Measurements from ENCODE around the gene TK2.
"Not testable (repeated sequence)": the region's sequence is repeated elsewhere in the genome, so short reads cannot be mapped to it uniquely, and the experiment has no call there.

TK2 gene

DNA sequence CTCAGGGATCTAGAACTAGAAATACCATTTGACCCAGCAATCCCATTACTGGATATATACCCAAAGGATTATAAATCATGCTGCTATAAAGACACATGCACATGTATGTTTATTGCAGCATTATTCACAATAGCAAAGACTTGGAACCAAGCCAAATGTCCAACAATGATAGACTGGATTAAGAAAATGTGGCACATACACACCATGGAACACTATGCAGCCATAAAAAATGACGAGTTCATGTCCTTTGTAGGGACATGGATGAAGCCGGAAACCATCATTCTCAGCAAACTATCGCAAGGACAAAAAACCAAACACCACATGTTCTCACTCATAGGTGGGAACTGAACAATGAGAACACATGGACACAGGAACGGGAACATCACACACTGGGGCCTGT, 48.4 kb downstream of the TK2 start:
- FAIRE-seq = not testable (repeated sequence)

DNA sequence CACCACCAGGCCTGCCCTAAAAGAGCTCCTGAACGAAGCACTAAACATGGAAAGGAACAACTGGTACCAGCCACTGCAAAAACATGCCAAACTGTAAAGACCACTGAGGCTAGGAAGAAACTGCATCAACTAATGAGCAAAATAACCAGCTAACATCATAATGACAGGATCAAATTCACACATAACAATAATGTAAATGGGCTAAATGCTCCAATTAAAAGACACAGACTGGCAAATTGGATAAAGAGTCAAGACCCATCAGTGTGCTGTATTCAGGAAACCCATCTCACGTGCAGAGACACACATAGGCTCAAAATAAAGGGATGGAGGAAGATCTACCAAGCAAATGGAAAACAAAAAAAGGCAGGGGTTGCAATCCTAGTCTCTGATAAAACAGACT, 52.0 kb downstream of the TK2 start:
- FAIRE-seq = not testable (repeated sequence)

DNA sequence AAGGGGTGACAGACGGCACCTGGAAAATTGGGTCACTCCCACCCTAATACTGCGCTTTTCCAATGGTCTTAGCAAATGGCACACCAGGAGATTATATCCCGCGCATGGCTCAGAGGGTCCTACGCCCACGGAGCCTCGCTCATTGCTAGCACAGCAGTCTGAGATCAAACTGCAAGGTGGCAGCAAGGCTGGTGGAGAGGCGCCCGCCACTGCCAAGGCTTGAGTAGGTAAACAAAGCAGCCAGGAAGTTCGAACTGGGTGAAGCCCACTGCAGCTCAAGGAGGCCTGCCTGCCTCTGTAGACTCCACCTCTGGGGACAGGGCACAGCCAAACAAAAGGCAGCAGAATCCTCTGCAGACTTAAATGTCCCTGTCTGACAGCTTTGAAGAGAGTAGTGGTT, 53.7 kb downstream of the TK2 start:
- FAIRE-seq = not testable (repeated sequence)

DNA sequence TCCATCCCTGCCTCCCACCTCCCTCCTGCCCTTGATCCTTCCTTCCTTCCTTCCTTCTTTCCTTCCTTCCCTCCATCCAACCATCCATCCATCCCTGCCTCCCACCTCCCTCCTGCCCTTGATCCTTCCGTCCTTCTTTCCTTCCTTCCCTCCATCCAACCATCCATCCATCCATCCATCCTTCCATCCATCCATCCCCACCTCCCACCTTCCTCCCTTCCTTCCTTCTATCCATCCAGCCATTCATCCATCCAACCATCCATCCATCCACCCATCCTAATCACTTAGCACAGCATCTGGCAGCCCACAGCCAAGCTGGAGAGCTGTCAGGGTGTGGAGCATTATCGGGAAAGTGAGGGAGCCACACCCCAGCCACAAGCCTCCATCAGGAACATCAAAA, 54.5 kb downstream of the TK2 start:
- no peak for FAIRE-seq

DNA sequence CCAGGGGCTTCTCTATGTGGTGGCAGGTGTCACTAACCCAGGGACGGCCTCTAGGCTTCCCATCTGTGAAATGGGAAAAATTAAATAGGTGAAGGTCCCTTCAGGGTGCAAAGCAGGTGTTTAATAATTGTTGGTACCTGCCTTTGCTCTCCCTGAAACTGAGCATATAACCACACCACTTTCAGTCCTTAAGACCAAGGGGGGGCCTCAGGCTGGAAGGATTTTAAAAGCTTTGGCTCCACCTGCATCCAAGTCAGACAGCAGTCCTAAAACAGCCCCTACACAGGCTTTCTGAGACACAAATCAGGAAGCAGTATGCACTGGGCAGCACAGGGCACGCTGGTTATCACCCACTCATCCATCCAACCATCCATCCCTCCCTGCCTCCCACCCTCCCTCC, 55.0 kb downstream of the TK2 start:
- FAIRE-seq = no peak

DNA sequence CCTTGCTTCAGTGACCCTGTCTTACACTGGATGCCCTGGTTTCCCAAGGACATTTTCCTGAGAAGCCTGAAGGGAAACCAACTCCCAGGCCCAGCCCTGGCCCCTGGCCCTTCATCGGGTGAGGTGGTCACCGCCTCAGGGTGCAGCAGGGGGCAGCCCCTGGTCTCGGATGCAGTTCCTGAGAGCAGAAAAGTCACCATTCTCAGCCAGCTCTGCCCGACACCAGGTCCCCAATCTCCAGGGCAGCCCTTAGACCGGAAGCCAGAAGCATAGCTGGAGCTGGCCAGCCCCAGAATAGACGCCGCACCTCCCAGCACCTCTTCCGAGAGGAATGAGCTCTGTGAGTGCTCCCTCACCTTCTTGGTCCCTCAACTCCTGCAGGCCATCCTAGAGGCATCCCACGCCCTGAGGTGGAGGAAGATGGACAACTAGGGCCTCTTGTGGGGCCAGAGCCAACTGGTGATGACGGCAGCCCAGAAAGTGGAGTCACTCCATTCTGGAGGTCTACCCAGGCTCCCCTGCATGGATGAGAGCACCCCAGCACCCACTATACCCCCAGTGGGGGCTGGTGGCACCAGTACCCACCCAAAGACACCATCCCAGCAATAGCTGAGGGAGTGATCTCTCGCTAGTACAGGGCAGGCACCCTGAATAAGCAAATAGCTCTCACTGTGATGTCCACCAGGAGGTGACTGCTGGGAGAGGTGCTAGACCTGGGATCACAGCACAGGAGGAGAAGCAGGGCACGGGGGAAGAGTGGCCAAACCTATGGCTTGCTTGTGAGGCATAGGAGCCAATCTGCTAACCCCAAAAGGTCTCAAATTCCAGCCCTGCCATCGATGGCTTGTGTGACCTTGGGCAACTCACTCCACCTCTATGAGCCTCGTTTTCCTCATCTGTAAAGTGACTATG, 56.2 kb downstream of the TK2 start:
- no peak for FAIRE-seq

DNA sequence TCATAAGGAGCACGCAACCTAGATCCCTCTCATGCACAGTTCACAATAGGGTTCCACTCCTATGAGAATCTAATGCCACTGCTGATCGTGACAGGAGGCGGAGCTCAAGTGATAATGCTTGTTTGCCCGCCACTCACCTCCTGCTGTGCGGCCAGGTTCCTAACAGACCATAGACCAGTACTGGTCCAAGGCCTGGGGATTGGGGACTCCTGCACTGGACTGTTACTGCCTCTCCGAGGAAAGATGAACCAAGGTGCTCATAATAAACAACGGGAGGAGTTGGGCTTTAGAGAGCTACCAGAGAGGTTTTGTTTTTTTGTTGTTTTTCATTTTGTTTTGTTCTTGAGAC, 58.2 kb downstream of the TK2 start:
- no peak for FAIRE-seq

DNA sequence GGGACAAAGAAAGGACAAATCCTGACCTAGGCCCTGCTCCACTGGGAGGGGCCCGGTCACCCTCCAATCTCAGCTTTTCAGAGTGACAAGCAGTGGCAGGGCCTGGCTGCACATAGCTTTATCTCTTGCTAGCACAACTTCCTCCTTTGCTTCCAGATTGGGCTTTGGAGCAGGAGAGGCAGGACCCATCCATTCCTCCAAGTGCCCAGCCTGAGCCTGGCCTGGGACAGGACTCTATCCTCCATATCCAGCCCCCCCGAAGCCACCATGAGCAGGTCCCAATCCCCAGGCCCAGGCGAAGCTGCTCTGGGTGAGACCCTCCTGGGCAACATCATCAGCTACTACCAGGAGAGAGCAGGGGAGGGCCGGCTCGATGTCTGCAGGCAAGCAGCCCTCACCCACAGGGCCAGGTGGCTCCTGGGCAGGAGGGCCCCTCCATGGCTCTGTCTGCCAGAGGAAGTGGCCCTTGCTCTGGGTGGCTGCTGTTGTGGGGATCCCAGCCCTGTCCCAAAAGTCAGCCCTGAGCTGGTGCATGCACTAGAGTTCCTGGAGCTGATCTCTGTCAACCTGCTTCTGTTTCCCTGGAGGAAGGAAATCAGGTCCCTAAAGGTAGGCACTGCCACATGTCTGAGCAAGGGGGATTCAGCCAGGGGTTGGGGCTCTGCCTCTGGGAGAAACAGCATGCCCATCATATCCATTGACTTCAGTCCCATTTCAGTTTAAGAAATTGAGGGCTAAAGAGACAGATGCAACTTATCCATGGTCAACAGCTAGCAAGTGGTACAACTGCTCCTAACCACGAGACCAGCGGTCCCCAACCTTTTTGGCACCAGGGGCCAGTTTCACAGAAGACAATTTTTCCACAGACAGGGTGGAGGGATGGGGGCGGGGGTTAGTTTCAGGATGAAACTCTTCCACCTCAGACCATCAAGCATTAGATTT, 58.9 kb downstream of the TK2 start:
- FAIRE-seq = no peak

DNA sequence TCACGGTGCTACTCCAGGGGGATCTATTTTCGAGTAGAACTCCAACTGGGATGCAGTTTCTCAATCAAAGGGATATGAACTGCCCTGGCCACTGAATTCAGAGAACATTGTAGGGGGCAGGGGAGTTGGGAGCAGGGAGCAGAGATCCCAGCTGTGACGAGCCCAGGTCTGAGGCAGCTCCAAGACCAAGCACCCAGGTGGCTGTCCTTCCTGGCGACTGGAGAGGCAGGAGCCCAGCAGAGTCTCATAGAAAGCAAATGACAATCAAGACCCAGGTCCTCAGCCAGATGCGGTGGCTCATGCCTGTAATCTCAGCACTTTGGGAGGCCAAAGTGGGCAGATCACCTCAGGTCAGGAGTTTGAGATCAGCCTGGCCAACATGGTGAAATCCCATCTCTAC, 60.1 kb downstream of the TK2 start:
- no peak for FAIRE-seq

DNA sequence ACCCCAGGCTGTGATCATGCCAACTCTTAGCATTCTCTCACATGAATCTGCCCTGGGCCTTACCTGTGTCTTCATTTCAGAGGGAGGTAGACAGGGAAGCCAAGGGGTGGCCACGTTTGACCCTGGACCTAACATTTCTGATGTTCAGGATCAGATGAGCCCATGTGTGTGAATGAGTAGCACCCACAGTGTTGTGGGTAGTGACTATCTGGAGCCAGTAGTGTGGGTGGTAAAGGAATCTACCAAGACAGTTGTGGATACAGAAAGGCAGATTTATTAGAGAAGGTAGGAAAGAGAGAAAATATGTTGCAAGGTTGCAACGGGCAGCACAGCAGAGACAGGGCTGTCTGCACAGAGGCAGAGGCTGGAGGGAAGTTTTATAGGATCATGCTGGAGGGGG, 60.5 kb downstream of the TK2 start:
- FAIRE-seq = no peak

DNA sequence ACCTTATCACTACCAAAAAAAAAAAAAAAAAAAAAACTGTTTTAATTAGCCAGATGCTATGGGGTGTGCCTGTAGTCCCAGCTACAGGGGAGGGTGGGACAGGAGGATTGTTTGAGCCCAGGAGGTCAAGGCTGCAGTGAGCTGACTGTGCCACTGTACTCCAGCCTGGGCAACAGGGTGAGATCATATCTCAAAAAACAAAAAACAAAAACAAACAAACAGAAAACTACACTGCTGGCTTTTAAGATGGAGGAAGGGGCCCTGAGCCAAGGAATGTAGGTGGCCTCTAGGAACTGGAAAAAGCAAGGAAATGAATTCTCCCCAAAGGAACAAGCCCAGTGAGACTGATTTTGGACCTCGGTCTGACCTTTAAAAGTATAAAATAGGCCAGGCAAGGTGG, 61.4 kb downstream of the TK2 start:
- no peak for FAIRE-seq

DNA sequence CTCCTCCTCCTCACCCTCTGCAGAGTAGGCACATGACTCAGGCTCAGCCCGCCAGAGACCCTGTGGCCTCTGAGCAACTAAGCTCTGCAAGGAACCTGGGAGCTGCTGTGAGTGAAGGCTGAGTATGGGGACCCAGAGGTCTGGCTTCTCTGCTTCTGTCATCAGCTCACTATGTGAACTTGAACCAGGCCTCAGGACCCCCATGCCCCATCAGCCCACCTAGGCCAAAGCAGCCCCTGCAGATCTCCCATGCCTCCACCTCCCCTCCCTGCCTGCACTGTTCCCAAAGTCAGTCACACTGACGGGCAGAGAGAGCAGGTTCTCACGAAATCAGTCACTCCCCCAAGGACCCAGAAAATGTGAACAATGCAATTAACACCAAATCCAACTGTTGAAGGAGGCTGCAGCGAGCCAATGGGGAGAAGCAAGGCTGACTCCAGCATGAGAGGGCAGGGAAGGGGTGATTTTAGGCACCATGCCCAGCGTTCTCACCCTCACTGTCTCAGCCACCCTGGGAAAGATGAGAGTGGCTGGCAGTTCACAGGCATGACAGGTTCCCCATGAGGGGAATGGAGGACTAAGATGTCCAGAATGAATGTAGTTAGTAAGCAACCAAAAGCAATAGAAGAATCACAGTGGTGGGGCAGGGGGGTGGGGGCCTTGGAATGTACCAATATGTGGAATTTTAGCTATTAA, 62.2 kb downstream of the TK2 start:
- FAIRE-seq = no peak

DNA sequence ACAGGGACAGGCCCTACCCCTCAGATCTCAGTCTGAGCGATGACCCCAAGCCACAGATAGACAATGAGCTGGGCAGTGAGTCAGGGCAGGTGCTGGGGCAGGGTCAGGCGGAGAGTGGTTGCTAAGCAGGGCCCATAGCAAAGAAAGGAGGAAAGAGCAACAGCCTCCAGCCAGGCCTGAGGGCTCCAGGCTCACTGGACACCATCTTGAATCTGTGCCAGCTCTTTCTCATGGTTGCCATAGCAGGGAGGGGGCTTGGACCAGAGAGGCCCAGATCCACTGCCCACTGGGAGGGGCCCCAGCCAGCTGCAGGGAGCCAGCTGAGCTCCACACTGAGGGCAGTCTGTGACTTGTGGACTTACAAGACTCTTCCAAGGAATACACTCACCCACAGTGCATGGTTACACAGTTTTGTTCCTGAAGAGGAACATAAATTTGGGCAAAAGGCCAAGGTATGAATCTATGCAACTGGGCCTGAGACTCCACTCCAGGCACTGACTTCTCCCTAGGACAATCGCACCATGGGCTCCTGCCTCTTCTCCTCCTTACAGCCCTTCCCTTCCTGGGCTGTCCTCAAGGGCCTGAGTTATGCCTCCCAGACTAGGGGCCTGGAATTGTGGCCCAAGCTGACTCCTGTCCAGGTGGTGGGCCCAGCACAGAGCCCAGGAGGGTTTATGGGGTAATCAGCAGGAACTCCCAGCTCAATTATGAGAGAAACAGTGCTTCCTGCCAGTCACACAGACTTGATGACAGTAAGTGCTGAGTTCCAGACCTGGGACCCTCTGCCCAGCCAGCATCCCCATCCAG, 62.9 kb downstream of the TK2 start:
- FAIRE-seq = no peak

DNA sequence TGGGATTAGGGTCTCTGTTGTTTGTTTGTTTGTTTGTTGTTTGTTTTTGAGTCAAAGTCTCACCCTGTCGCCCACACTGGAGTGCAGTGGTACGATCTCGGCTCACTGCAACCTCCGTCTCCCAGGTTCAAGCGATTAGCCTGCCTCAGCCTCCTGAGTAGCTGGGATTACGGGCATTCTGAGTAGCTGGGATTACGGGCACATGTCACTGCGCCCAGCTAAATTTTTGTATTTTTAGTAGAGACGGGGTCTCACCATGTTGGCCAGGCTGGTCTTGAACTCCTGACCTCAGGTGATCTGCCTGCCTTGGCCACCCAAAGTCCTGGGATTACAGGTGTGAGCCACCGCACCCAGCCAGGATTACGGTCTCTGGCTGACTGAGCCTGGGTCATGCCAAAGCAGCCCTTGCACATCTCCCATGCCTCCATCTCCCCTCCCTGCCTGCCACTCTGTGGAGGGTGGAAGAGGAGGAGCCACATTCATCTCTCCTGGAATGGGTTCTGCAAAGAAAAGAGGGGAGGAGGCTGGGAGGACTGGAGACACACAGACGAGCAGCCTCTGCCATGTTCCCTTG, 63.6 kb downstream of the TK2 start:
- no peak for FAIRE-seq

DNA sequence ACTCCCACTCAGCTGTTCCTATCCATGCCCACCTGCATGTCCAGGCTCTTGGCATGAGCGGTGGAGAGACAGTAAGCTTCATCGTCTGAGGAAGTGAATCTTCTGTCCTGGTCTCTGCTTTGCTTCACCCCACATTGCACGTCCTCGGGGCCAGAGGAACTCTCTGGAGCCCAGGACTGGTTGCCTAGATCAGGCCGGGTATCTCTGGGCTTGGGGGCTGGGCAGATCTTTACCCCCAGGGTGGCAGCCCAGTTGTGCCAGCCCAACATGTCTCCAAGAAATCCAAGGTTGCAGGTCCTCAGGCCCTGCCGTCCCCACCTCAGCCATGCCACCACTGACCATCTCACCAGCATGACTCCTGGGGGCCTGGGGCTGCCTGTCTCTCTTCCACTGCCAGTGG, 64.5 kb downstream of the TK2 start:
- FAIRE-seq = no peak

DNA sequence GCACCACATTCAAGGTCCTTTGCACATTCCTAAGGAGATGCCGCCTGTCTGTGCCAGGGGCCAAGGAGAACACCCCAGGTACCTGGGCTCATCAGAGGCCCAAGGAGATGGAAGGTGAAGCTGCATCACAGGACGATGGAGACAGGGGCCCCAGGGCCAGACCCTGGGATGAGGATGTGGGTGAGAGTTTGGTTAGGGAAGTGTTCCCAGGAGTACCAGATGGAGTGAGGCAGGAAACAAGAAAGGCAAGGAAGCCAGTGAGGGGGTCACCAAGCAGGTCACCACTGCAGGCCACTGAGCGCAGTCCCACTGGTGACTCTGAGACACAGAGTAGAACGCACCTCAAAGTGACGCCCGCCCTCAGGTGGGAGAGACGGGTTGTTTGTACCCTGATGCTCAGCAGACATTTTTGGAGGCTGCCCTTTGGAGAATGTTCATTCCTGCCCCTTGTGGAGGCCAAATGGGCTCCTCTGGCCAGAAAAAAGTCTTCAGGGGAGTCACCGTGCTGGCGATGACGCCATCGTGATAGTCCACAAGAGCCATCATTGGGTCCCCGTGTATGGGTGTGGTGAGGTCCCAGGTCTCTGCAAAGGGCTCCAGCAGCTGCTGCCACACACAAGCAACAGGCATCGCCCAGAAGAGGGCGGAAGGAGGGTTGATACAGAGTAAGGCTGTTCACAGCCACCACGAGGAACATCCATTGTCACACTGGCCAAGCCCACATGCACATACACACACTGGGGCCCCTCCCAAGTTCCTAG, 65.3 kb downstream of the TK2 start:
- no peak for FAIRE-seq

DNA sequence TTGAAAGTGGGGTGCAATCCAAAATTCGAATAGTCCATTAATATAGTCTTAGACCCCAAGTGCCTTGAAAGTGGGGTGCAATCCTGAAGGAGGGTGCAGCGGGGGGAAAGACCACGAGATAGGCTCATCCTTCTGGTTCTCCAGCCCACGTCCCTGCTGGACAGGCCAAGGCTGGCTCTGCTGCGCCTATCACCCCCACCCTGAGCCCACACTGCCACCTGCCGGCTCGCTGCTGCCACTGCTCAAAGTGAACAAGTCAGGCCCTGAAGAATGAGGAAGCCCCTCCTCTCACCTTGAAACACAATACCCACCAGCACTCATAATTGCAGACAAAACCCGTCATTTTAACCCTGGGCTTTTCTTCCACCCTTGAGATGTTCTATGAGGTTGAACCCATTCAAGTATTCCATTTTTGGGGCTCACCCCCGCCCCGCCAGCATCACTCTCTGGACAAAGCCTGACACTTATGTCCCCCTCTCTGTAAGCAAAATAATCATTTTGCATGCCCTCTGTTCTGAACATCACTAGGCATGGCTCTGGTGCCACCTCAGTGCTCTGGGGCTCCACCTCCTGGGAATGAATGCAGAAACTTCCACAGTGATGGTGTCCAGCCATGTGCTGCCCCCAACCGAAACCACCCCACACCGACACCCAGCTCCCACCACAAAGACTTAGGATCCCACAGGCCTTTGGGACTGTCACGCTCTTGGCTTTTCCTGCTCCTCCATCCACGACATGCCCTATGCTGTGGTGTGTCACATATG, 66.1 kb downstream of the TK2 start:
- FAIRE-seq = no peak

DNA sequence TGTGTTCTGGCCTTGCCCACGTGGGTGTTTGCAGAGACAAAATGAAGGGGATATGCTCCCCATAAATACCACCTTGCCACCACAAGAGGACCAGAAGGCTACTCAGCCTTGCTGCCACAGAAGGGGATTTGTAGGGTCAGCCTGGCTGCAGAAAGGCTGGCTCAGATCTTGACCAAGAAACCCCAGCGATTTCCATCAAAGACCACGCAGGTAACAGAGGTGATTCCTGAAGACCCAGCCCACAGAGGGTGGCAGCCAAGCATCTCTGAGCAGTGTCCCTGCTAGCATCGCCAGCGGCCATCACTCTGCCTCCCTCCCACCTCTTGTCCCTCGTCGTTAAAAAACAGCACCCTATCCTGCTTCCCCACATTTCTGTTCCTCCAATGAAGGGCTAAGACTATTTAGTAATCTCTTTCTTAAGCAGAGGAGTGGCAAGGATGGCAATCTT, 68.0 kb downstream of the TK2 start:
- no peak for FAIRE-seq

DNA sequence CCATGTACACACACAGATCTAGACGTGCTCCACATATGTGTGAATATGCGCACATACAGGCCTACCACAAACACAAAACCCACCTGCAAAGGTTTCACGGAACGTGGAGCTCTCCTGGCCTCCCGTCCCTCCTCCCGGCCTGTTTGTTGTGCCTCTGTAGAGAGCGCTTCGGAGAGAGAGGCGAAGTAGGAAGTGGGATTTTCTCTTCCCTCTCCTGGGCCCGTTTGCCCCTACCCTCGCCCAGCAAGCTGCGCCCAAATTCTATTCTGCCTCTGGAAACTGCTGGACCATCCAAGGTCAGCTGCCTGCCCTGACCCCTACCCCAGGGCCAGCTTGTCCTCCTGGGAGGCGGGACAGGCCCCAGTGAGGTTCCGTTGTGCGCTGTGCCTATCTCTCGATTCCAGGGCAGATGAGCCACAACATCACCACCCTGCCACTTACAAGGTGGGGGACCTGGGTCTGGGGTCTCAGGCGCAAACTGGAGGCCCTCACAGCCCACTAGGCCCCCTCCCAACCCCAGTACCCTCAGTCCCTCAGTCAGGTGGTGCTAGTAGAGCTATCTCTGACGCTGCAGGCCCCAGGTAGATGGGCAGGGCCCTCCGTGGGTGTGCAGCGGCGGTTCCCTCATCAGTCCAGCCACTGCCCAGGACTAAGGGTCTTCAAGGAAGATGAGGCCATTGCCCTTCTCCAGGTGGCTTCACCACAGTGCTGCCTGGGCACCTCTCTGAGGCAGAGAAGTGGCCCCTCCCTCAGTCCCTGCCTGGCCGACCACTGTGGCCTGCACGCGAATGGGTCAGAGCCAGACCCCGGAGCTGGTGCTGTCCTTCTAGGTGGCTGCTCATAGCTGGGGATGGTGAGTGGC, 68.6 kb downstream of the TK2 start:
- no peak for FAIRE-seq
